Embryonic facial prominence (tissue), 1 donor: Measurements from ENCODE around the gene MOB3C.

Source experiments
- DNase-seq: peaks from one replicate; pipeline ENCODE4 v3.0.0-alpha.2; 2016; ENCODE audit errors: extremely low spot score

MOB3C gene

GRCh38 chr1:46606255-46606965 lies 10.2 kb downstream of the MOB3C start:
- DNase-seq: no peak

GRCh38 chr1:46605232-46605631 lies 11.4 kb downstream of the MOB3C start:
- no peak for DNase-seq

- peak; percentile 92 for DNase-seq
Observed at GRCh38 chr1:46603858-46604549, 12.6 kb downstream of the MOB3C start, which contains the start of gene MKNK1. TSS of gene MKNK1 (minus strand) at chr1:46604268. CDS start at chr1:46583327, 20,941 bp downstream.

DNA sequence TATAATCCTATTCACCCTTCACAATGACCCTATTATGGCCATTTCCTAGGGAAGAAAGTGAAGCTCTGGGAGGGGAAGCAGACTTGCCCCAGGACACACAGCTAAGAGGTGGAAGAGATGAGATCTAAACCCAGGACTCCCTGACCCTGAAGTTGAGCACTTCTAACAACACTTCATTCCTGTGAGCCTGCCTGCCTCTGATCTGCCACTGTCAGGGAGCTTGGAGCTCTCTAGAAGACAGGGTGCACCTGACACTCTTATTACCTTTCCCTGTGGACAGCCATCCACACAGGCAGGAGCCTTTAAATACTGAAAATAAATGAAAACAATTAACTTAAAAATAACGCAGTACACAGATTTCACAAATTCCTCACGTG lies 13.1 kb downstream of the MOB3C start:
- no peak for DNase-seq

GRCh38 chr1:46601257-46602007 lies 15.2 kb downstream of the MOB3C start:
- DNase-seq: no peak

DNA sequence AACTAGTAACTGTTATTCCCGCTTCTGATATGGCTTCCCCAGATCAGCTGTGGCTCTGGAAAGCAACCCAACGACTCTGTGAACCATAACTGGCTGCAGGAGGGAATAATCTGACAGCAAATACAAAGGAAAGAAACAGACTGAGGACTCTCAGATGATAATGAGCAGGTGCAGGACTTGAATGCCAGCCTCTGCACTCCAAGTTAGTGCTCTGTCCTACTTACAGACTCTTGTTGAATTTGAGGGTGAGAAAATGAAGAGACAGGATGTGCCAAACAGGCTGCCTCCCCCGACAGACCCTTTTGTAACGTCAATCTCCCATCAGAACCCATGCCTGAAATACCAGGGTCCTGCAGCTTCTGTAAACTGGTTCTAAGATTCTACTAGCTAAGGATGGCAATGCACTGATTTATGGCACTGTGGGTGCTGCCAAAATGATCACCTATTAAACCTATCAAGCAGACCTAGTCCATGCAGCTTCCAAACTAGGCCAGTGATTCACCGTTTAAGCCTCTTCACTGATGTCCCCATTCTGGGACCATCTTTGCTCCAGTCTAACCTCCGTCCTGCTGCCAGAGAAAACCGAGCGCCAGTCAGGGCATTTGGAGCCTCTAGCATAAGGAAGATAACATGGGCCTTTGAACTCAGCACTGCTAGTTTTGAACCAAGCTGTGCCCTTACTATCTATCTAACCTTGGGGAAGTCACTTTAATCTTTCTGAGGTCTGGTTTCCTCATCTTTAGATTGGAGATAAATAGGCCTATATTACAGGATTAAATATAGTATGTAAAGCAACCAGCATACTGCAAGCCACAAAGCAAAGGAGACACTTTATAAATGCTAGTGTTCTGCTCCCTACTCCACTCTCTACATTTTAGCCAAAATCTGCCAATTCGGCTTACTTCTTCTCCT lies 17.3 kb downstream of the MOB3C start:
- no peak for DNase-seq

GRCh38 chr1:46596846-46597245 lies 19.8 kb downstream of the MOB3C start:
- no peak for DNase-seq

DNA sequence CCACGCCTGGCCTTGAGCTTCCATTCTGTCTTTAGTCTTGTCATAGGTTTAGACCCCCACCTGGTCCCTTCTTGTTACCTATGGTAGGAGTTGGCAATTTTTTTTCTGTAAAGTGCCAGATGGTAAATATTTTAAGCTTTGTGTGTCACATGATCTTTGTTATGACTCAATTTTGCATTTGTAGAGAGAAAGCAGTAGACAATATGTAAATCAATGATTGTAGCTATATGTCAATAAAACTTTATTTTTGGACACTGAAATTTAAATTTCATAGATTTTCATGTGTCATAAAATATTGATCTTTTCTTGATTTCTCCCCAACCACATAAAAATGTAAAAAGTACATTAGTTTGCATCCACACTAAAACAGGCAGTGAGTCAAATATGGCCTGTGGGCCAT lies 20.6 kb downstream of the MOB3C start:
- DNase-seq: no peak

DNA sequence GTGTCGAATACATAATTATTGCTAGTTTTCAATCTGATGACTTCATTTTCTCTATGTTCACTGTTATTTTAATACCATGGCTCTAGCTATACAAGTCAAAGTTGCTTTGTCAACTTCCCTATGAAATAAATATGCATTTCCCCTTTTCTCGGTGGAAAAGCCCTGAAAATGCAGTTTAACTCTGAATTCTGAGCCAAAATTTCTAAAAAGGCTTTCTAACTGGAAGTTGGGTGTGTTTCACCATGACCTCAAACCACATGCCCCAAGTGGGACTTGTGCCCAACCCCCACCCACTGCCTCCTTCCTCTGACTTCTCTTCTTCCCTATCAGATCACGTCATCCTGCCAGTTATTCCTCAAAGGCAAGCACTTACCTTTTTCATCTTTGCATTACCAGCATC lies 21.5 kb downstream of the MOB3C start:
- no peak for DNase-seq

GRCh38 chr1:46594063-46594462 lies 22.5 kb downstream of the MOB3C start:
- DNase-seq: no peak

DNA sequence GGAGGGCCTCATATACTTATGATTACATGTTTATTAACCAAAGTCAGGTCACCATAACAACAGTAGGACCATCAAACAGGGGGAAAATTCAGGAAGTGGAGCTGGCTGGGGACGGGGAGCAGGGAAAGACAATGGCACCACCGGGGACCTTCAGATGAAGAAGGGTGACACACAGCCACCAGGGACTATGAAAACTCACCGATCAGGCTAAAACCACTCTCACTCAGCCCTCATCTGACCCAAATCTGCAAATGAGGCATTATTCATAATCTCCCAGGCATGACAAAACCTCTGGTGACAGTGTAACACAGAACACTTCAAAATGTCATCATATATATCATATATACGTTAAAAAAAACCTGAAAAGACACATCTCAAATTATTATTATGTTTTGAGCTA lies 23.8 kb downstream of the MOB3C start:
- no peak for DNase-seq

- no peak for DNase-seq
Observed at GRCh38 chr1:46589529-46589928, 27.1 kb downstream of the MOB3C start.

GRCh38 chr1:46587069-46587468 lies 29.5 kb downstream of the MOB3C start:
- DNase-seq: no peak

DNA sequence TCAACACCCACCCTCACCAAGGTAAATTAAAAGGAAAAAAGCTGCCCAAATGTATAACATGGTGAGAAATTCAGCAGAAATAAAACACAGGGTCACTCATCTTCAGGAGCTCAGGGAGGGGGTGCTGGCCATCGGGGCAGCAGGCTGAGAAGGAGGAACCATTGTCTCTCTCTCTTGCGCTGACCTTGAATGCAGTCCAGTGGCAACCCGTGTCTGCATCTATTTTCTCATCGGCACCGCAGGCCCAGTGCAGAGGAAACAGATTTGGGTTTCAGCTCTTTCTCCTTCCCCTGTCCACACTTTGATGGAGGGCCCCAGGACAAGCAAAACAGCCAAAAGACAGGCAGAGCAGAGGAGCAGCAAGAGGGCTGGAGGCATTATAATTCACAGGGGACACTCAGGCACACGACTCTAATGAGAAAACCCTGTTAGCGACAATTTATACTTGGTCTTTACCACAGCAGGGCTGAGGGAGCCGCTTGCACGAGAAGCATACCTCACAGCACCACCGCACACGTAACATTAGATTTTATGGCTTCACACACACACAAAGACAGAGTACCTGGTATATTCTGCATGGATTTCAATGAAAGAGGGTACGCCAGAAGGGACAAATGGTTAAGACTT lies 31.2 kb downstream of the MOB3C start:
- DNase-seq: no peak

- no peak for DNase-seq
Observed at GRCh38 chr1:46583494-46583893, 33.1 kb downstream of the MOB3C start.

DNA sequence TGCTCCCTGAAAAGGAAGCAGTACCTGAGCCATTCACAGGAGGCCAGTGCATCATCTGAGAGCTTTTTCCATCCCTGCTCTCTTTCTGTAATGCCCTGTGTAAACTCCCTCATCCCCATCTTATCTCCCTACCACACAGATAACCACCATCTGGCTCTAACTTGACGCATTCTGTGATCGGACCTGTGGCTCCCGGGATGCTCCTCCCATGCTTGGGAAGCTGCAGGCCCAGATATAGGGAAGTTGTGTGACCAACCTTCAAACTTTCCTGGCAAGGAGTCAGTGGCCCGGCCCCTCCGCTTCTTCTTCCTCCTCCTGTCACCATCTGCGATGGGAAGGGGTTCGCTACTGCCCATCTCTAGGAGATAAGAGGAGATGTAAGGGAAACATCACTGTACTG lies 33.6 kb downstream of the MOB3C start:
- DNase-seq: no peak

DNA sequence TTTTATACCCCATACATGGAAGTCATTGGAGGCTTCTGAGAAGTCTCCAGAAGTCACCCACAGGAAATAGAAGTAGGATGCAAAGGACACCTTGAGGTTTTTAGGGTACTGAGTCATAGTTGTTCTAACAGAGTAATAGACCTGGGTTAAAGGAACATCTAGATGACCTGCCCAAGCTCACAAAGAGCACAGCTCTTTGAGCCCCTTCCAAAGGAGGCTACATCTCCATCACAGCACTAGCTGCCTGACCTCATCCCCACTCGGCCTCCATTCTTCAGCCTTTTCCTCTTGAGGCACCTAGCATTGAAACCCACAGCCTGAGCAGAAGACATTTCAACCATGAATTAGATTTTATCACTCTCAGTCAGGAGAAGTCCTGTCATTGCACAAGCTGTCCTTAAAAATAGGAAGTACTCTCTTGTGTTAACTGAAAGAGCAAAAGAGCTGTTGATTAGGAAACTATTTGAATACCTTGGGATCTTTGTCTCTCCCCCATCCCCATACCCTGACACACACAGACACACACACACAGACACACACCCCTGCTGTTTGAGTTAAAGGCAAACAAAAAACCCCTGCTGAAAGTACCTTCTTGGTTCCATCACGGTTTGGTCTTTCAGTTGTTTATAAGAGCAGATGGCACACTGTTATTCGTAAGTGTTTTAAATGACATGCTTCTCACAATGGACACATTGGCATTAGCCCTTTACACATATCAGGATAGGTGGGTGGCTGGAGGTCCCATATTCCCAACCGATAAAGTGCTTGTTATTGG lies 34.7 kb downstream of the MOB3C start:
- no peak for DNase-seq

DNA sequence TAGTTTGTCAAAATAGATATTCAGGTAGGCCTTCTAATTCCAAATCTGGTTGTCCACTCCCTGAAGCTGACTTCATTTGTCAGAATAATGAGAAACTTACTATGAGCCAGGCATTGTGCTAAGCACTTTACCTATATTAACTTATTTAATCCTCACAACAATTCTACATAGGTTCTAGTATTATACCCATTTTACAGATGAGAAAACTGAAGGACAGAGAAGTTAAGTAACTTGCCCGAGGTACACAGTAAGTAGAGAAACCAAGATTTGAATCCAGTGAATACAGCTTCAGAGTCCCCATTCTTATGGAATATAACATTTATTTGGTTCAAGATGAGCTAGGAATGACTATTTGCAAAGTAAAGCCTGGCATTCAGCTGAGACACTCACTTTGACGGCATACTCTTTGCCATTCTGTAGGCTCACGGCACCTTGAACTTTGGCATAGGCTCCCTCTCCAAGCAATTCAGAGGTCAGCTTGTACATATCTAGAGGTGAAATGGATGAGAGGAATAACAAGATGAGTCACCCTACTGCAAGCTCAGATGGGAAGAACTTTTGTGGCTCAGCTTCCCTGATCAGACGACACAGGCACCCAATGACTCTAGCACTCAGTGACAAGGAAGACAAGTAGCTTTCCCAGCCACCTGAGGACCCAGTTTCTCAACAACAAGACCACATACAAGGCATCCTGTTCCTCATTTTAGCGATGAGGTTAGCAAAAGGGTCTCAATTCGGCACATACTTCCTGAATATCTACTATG lies 36.3 kb downstream of the MOB3C start:
- no peak for DNase-seq

DNA sequence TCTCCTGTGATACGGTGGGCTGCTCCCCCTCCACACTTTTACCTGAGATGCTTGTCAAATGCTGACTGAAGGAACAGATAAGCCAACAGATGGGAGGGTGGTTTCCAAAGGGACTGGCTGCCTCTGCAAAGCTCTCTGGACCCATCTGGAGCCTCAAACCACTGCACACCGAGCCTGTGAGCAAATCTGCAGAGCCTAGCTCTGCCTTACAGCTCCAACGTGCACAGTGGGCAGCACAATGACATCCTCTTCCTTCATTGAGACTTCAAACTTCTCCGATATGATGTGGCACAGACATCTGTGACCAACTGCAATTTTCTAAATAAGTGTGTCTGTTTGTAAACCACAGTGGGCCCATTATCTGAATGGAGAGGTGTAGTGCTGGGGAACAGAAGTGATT lies 38.9 kb downstream of the MOB3C start:
- DNase-seq: no peak

DNA sequence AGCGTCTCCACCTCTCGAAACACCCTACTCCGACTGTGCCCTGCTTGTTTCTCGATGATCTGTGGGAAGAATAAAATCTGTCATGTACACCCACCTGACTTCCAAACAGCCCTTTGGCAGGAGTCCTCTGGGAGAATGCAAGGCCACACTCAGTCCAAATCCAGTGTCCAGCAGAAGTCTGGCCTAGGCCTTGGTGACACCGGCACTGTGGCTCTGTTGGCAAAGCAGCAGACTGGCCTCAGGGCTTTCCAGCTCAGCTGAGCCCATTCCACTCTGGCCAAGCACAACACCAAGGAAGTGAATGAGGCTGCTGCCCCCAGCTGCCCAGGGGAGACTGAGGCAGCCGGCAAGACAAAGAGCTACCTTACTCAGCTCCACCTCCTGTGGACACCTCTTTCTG lies 40.0 kb downstream of the MOB3C start:
- DNase-seq: no peak
